Transverse colon (tissue), 4 donors: ENCODE measurements around the gene SEC16A. TPM values are rescaled to one million over a fixed set of nuclear protein-coding genes. Genes with fewer than 3 reads are reported as not detected.

Experiments used
- DNase-seq: peaks from one replicate; pipeline ENCODE4 v3.0.0-alpha.2; 2019
- H3K27ac ChIP-seq, 4 donors: fragments of 200-600 bp; sonication (generic); 2 replicates each; pipeline ENCODE4 v1.5.1; 2016 to 2018; ENCODE audit warnings: inconsistent platforms in 4 of 4
- H3K27me3 ChIP-seq: fragments of 200-600 bp; sonication (generic); 2 replicates; pipeline ENCODE4 v1.5.1; 2017; ENCODE audit warnings: inconsistent platforms
- H3K36me3 ChIP-seq, 4 donors: fragments of 200-600 bp; sonication (generic); 2 replicates each; pipeline ENCODE4 v1.5.1; 2017 to 2019; ENCODE audit warnings: inconsistent platforms in 4 of 4
- H3K4me1 ChIP-seq, 4 donors: fragments of 200-600 bp; sonication (generic); 2 replicates each; pipeline ENCODE4 v1.5.1; 2017 to 2020; ENCODE audit warnings: inconsistent platforms in 4 of 4
- H3K4me3 ChIP-seq, 4 donors: fragments of 200-600 bp; sonication (generic); 1 replicate in 1 of 4; 2 replicates in 3 of 4; pipeline versions ENCODE4 v1.5.1 to v1.6.1; 2017 to 2019; ENCODE audit warnings: inconsistent platforms in 4 of 4
- H3K9me3 ChIP-seq, 2 donors: fragments of 200-600 bp; sonication (generic); 2 replicates each; pipeline ENCODE4 v1.5.1; 2017 to 2019; ENCODE audit warnings: inconsistent platforms in 2 of 2
- CTCF ChIP-seq, 5 experiments: fragments of 200-600 bp in 3 of 5; fragments of 450-650 bp in 2 of 5; sonication (generic) in 3 of 5; IDR thresholded peaks; 1 replicate in 2 of 5; 2 replicates in 3 of 5; pipeline ENCODE4 v1.5.1; 2016 to 2017; ENCODE audit warnings: antibody characterized with exemption in 5 of 5, inconsistent platforms in 3 of 5, mild to moderate bottlenecking in 2 of 5, moderate library complexity in 1 of 5
- EP300 ChIP-seq: sonication (generic); formaldehyde crosslinking; IDR thresholded peaks from one replicate; pipeline ENCODE4 v1.6.1; 2017; ENCODE audit warnings: antibody characterized with exemption, low read depth
- POLR2A ChIP-seq: fragments of 450-650 bp; IDR thresholded peaks from one replicate; pipeline ENCODE4 v1.6.1; 2016; ENCODE audit warnings: antibody characterized with exemption, mild to moderate bottlenecking, moderate library complexity
- POLR2AphosphoS5 ChIP-seq, 3 donors: sonication (generic); formaldehyde crosslinking; IDR thresholded peaks; one replicate each; pipeline ENCODE4 v1.6.1; 2016; ENCODE audit warnings: antibody characterized with exemption in 3 of 3
- WGBS, 2 donors: methylation state at CpG; one replicate each; pipeline ENCODE4 v1.1.5; 2018; ENCODE audit warnings: low coverage in 1 of 2; 5-methylcytosine and 5-hydroxymethylcytosine counted together
- in situ Hi-C, 4 donors: fragments of 200-750 bp; cut with MboI; loops; one replicate each; pipeline versions ENCODE4 v1.15.0 to v1.15.1; 2017; ENCODE audit warnings: low sequenced_read_pairs in 3 of 4, low pct_ligation_motif_present in 1 of 4, low pct_unique_long_range_greater_than_20kb in 1 of 4
- intact Hi-C: fragments of 100-400 bp; cut with DNase I; formaldehyde crosslinking; loops from one replicate; pipeline ENCODE4 v1.15.1; 2023; ENCODE audit warnings: low total_unique reads
- total RNA-seq, 4 donors: library from RNA; depleted of rRNA; stranded (reverse); fragments of >200 nt; gene quantifications; one replicate each; pipeline ENCODE4 v1.1.0, GENCODE V29; 2016

SEC16A gene
- total RNA-seq, 4 donors from 2014 or later = 54.1 to 75.9 (median 65.8) TPM

GRCh38 chr9:136509549-136509948 lies 26.7 kb upstream of the SEC16A start:
- Histone ChIP-seq H3K36me3 (peaks cover 0 to 76% (median 13%) of the 10 kb centered on the region in 4 donors), H3K27ac (no peak overlapping the region), H3K4me3 (no peak overlapping the region), H3K9me3 (no peaks in the 10 kb centered on the region), H3K27me3 (no peaks in the 10 kb centered on the region), H3K4me1 (no peaks in the 10 kb centered on the region)
- WGBS, 2 donors = 90% methylated on average over 25 of the region's 27 CpGs; no CpG with 5 or more reads in 1 of the 2 donors
- in situ Hi-C loops (no loop called here), intact Hi-C loops (no loop called here)
- DNase-seq = no peak
- TF ChIP-seq CTCF (IDR thresholded peaks at IDR 0.05) (no peak), POLR2AphosphoS5 (IDR thresholded peaks at IDR 0.05) (no peak), EP300 (no peak), POLR2A (no peak)

GRCh38 chr9:136508729-136509500 lies 26.1 kb upstream of the SEC16A start:
- Histone ChIP-seq H3K27me3 (no peaks in the 10 kb centered on the region), H3K9me3 (no peaks in the 10 kb centered on the region), H3K4me1 (no peaks in the 10 kb centered on the region), H3K27ac (no peak overlapping the region), H3K36me3 (peaks cover 0 to 76% (median 16%) of the 10 kb centered on the region in 4 donors), H3K4me3 (no peak overlapping the region)
- WGBS, 2 donors = 77% methylated on average over 25 of the region's 37 CpGs; no CpG with 5 or more reads in 1 of the 2 donors
- DNase-seq = no peak
- TF ChIP-seq POLR2A = no peak
- no peak for TF ChIP-seq CTCF (IDR thresholded peaks at IDR 0.05)
- no peak for TF ChIP-seq EP300
- TF ChIP-seq POLR2AphosphoS5 (IDR thresholded peaks at IDR 0.05) = no peak
- in situ Hi-C loops = no loop called here
- intact Hi-C loops = no loop called here

- no peak for DNase-seq
- Histone ChIP-seq H3K4me3 (no peak overlapping the region), H3K9me3 (no peaks in the 10 kb centered on the region), H3K27ac (no peak overlapping the region), H3K36me3 (peaks cover 0 to 85% (median 21%) of the 10 kb centered on the region in 4 donors), H3K27me3 (no peaks in the 10 kb centered on the region), H3K4me1 (no peaks in the 10 kb centered on the region)
- intact Hi-C loops = no loop called here
- TF ChIP-seq EP300 (no peak), POLR2A (no peak), CTCF (IDR thresholded peaks at IDR 0.05) (no peak), POLR2AphosphoS5 (IDR thresholded peaks at IDR 0.05) (no peak)
- in situ Hi-C loops = no loop called here
- 94% methylated on average over 20 of the region's 23 CpGs; no CpG with 5 or more reads in 1 of the 2 donors for WGBS, 2 donors
Observed at GRCh38 chr9:136507992-136508375, 25.1 kb upstream of the SEC16A start.

GRCh38 chr9:136507221-136507991 lies 24.6 kb upstream of the SEC16A start:
- 95% methylated on average over 23 of the region's 28 CpGs; no CpG with 5 or more reads in 1 of the 2 donors for WGBS, 2 donors
- no peaks in the 10 kb centered on the region for H3K27me3 ChIP-seq
- TF ChIP-seq POLR2A (no peak), EP300 (no peak), POLR2AphosphoS5 (IDR thresholded peaks at IDR 0.05) (no peak), CTCF (IDR thresholded peaks at IDR 0.05) (no peak)
- no peak overlapping the region for H3K27ac ChIP-seq
- H3K4me3 ChIP-seq = no peak overlapping the region
- H3K4me1 ChIP-seq = no peaks in the 10 kb centered on the region
- intact Hi-C loops = no loop called here
- H3K36me3 ChIP-seq = peaks cover 0 to 90% (median 23%) of the 10 kb centered on the region in 4 donors
- no peaks in the 10 kb centered on the region for H3K9me3 ChIP-seq
- in situ Hi-C loops = no loop called here
- DNase-seq = no peak
